GM11168 (cell line): ENCODE results near the gene MKX.

ENCODE experiments used
- in situ Hi-C: fragments of 300-500 bp; cut with MboI; formaldehyde crosslinking; loops from one replicate; pipeline ENCODE4 v1.12.0; 2022; ENCODE audit warnings: low sequenced_read_pairs; ENCODE audit not compliant: unreplicated experiment

MKX gene

DNA sequence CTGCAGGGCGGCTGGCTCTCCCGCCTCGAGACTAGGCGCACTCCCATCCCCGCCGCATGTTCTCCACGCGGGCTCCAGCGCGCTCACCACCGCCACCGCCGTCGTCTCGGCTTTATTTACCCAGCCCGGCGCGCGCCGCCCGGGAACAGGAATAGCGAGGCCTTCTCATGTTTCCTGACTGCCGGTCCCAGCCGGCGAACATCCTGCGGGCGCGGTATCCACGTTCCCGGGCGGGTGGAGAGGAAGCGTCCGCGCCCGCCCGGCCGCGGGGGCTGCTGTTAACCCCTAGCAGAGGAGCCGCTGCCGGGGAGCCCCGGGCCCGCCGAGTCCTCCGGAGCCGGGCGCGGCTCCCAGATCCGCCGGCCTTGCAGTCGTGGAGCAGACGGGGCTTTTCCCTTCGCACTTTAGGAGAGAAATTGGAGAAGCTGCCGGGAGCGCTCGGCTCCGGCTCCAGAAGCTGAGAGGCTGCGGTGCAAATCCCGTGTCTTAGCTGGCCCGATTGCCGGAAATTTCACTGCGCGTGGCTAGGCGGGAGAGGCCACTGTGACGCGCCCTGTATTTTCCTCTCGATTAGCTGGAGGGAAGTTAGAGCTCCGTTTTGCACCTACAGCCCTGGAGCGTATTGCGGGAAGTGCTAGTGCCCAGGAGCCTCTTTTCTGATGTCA is at the start of gene MKX:
Gene MKX, minus strand, starts transcription at position 88 of the 665 bp plus-strand sequence. CDS start 2,404 bp downstream, outside the sequence.
- in situ Hi-C loops = loop anchor here (25.0 kb wide), 1 partner anchor 441 kb away; no protein-coding TSS in a partner anchor

DNA sequence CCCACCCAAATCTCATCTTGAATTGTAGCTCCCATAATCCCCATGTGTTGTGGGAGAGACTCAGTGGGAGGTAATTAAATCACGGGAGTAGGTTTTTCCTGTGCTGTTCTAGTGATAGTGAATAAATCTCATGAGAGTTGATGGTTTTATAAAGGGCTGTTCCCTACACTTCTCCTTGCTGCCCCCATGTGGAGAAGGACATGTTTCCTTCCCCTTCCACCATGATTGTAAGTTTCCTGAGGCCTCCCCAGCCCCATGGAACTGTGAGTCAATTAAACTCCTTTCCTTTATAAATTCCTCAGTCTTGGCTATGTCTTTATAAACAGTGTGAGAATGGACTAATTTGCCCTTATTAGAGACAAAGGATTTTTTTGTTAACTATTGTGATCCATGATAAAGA is 48.5 kb upstream of the MKX start:
- in situ Hi-C loops = no loop called here

GRCh38 chr10:27792216-27792615 is 46.6 kb upstream of the MKX start:
- in situ Hi-C loops = no loop called here

GRCh38 chr10:27784272-27784671 is 38.7 kb upstream of the MKX start:
- in situ Hi-C loops = no loop called here

DNA sequence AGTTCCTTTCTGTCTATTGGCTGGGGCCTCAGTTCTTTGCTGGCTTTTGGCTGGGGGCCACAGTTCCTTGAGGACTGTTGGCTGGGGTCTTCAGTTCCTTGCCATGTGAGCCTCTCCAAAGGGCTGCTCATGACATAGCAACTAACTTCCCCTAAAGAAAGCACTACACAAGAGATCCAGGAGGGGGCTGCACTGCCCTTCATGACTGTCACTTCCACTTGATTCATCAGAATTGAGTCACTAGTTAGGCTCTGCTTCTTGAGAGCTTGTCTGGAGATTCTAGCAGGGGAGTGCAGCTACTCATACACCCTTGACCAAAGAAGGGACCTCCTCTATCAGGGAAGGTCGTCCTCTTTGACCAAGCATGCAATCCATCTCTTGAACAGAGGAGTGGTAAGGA is 38.0 kb upstream of the MKX start:
- in situ Hi-C loops = no loop called here

- in situ Hi-C loops = no loop called here
These were observed 33.9 kb upstream of the MKX start for GRCh38 chr10:27779462-27780015.

- in situ Hi-C loops = no loop called here
These were observed 29.2 kb upstream of the MKX start for GRCh38 chr10:27774831-27775230.

DNA sequence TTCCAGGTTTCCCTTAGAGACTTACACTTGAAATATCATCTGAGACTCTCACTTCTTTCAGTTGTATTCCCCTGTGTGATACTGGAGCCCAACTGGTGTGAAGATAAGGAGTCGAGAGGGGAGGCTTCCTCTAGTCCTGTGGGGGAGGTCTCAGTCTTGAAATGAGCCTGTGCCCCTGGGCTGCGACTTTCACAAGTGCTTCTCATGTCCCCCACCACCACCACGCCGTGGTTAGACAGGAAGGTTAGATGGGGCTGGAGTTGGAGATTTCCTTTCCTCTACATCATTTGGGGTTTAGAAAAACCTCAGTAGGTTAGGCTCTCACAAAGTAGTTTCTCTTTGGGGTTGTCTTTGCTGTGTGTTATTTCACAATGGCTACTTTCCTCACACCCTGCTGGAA is 25.6 kb upstream of the MKX start:
- in situ Hi-C loops = no loop called here

GRCh38 chr10:27770181-27770580 is 24.6 kb upstream of the MKX start:
- in situ Hi-C loops = no loop called here

DNA sequence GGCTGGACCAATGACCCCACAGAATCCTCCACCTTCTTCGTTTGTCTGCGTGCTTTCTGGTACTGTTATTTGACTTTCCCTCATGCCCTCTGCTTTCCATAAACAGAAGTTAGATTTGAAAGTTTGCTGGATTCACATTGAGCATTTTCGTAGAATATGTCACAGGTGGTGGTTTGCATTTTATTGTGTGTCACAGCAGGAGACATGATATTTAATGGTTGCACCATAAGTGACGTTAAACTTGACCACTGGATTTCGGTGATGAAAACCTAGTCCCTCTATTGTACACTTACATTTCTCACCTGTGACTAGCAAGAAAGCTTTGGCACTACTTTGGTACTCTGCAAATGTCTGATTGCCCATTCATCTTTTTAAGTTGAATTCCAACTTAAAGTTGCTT is 15.2 kb upstream of the MKX start:
- in situ Hi-C loops = no loop called here

DNA sequence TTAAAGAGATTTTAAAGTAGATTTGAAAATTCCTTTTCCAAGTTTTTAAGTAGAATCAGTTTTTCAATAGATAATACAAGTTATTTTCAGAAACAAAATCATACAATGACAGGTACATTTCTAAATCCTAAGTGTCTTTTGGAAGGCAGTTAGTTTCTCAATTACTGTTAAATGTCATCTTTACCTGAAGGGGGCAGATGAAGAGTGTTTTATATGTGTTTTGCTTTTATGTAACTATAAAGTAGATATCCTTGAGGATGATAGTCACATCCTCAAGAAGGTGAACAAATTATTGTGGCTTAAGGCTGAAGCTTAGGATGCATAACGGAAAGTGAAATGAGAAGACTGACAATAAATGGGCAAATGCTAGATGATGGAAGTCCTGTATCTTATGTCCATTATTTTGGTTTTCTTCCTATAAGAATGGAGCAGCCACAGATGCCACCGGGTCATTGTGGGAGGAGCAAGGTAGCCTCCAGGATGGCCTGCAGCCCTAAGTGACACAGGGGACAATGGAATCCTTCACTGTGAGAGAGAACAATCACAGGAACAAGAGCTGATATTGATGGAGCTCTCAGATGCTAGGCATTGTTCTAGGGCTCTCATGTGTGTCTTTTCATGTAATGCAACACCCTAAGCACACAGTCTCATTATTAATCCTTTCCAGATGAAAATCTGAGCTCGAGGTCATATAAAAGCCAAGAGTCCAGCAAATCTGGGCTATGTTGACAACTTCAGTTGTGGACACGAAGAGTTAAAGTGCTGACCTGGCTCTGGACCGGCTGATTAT is 14.1 kb upstream of the MKX start:
- in situ Hi-C loops = no loop called here

DNA sequence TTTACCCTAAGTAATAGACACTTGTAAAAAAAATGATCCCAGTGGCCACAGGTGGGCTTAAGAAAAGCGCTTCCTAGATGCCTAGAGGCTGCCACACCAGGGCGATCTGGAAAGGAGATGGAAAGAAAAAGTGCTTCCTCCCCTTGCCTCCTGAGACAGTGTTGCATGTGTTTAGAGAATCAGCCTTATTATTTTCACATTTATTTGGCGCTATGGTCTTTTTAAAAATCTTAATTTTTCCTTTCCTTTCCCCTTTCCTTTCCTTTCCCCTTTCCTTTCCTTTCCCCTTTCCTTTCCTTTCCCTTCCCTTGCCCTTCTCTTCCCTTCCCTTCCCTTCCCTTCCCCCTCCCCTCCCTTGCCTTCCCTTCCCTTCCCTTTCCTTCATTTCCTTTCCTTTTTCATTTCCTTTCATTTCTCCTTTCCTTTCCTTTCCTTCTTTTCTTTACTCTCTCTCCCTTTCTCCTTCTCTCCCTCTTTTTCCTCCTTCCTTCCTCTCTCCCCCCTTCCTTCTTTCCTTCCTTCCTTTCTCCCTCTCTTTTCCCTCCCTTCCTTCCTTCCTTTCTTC is 7.1 kb upstream of the MKX start:
- in situ Hi-C loops = no loop called here

DNA sequence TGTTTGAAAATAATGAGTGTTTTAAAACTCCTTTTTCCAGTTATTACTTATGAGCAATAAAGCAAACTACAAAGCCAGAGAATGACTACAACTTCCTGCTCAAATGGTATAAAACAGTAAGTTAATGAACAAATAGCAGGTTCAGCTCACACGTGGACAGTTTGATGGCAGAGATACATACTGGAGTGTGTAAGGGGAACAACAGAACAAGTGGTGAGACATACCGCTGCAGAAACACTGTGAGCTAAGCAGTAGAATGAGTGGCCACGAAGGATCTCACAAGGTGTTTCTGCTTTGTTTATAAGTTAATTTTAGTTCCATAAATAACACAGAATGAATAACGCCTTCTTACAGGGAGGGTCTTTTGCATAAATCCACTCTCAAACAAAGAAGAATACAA is 3.0 kb upstream of the MKX start:
- in situ Hi-C loops = loop anchor here (25.0 kb wide), 1 partner anchor 439 kb away; no protein-coding TSS in a partner anchor

DNA sequence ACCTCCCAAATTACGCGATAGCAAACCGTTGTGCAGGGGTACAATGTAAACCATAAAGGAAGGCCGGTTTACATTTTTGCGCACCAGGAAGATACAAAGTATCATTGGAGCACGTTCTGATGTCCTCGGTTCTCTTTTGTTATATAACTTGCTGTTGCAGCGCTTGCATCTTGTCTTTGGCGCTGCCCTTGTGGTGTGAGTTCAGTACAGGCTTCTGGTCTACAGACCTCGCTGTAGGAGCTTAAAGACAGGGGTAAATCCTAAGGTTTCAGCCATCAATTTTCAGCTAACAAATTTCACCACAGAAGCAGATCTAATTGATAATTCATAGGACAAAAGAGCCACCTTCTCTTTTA is 1.5 kb upstream of the MKX start:
- in situ Hi-C loops = loop anchor here (25.0 kb wide), 1 partner anchor 440 kb away; no protein-coding TSS in a partner anchor

DNA sequence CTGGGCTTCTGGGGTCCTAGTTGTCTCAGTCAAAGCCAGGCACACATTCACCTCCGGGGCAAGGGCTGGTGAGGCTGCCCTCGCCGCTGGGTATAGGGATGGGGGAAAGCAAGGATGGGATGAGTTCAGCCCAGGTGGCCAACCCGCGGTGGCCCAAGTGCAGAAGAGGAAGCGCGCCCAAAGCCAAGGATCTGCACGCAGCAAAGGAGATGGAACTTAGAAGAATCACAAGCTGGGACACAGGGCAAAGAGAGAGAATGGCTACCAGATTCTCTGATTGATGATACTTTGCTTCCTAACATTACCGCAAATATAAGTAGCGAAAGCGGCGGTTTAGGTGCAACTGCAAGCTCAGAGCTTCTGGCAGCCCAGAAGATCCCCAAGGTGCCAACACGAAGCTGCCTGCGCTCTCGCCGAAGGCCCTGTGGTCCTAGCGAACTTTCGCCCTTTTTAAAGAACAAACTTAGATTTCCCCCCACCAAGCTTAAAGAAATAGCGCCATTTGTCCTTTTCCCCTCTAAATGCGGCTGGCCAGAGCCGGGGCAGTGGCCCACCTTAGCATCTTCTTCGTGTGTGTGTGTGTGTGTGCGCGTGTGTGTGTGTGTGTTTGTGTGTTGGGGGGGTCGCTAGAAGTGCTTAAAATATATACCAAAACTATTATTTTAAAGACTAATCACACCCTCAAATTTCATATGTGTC is 927 bp upstream of the MKX start:
- in situ Hi-C loops = loop anchor here (25.0 kb wide), 1 partner anchor 441 kb away; no protein-coding TSS in a partner anchor

- in situ Hi-C loops = loop anchor here (25.0 kb wide), 1 partner anchor 442 kb away; no protein-coding TSS in a partner anchor
These were observed 552 bp downstream of the MKX start for GRCh38 chr10:27744802-27745731.

GRCh38 chr10:27743877-27744801 is 1.5 kb downstream of the MKX start:
- in situ Hi-C loops = loop anchor here (25.0 kb wide), 1 partner anchor 443 kb away; no protein-coding TSS in a partner anchor
